GM23338 (cell line): ENCODE measurements around the gene CLCN4. TPM values are rescaled to one million over a fixed set of nuclear protein-coding genes. Genes with fewer than 3 reads are reported as not detected.

ENCODE experiments used
- ATAC-seq: fragments of 200-7000 bp; cut with Tn5 transposase; 3 replicates; pipeline ENCODE4 v1.9.1; 2020
- DNase-seq: peaks from one replicate; pipeline ENCODE4 v3.0.0-alpha.2; 2015; ENCODE audit warnings: low spot score
- H2AFZ ChIP-seq: fragments of 200-600 bp; sonication (generic); 2 replicates; pipeline ENCODE4 v1.8.0; 2016; ENCODE audit warnings: antibody characterized with exemption, mild to moderate bottlenecking, moderate library complexity
- H3F3A ChIP-seq: fragments of 200-600 bp; sonication (generic); replicated peaks from 2 replicates; pipeline ENCODE4 v1.8.0; 2017; ENCODE audit warnings: antibody characterized with exemption, mixed run types, low read depth
- H3K27ac ChIP-seq: fragments of 200-600 bp; sonication (generic); 2 replicates; pipeline ENCODE4 v1.6.1; 2016; ENCODE audit warnings: low read depth
- H3K27me3 ChIP-seq: fragments of 200-600 bp; sonication (generic); 2 replicates; pipeline ENCODE4 v1.8.0; 2016; ENCODE audit warnings: mild to moderate bottlenecking, mixed run types, moderate library complexity; ENCODE audit not compliant: insufficient read depth
- H3K36me3 ChIP-seq: fragments of 200-600 bp; sonication (generic); 2 replicates; pipeline ENCODE4 v1.8.0; 2016; ENCODE audit warnings: mild to moderate bottlenecking; ENCODE audit not compliant: insufficient read depth
- H3K4me1 ChIP-seq: fragments of 200-600 bp; sonication (generic); 2 replicates; pipeline ENCODE4 v1.8.0; 2016; ENCODE audit warnings: mild to moderate bottlenecking, moderate library complexity; ENCODE audit not compliant: insufficient read depth
- H3K4me2 ChIP-seq: fragments of 200-600 bp; sonication (generic); 2 replicates; pipeline ENCODE4 v1.7.1; 2017; ENCODE audit warnings: mixed run types
- H3K4me3 ChIP-seq: fragments of 200-600 bp; sonication (generic); 2 replicates; pipeline ENCODE4 v1.6.1; 2016; ENCODE audit warnings: mixed run types
- H3K79me2 ChIP-seq: fragments of 200-600 bp; sonication (generic); replicated peaks from 2 replicates; pipeline ENCODE4 v1.8.0; 2017; ENCODE audit warnings: mild to moderate bottlenecking; ENCODE audit not compliant: insufficient read depth
- H3K9me2 ChIP-seq: fragments of 200-600 bp; sonication (generic); 2 replicates; pipeline ENCODE4 v1.8.0; 2017; ENCODE audit not compliant: insufficient read depth
- H4K20me1 ChIP-seq: fragments of 200-600 bp; sonication (generic); replicated peaks from 2 replicates; pipeline ENCODE4 v1.8.0; 2017; ENCODE audit warnings: mild to moderate bottlenecking; ENCODE audit not compliant: insufficient read depth
- H3K27ac Mint-ChIP-seq: 2 replicates; pipeline ENCODE4 v1.8.0; 2020; ENCODE audit warnings: inconsistent platforms, mild to moderate bottlenecking, moderate library complexity, mixed read lengths
- H3K27me3 Mint-ChIP-seq: 3 replicates; pipeline ENCODE4 v1.8.0; 2022; ENCODE audit warnings: low read depth, mild to moderate bottlenecking, moderate library complexity, mixed read lengths, inconsistent platforms; ENCODE audit not compliant: insufficient read depth, poor library complexity
- H3K36me3 Mint-ChIP-seq: 3 replicates; pipeline ENCODE4 v1.8.0; 2021; ENCODE audit warnings: low read depth, mild to moderate bottlenecking, inconsistent platforms, moderate library complexity, mixed read lengths
- H3K4me1 Mint-ChIP-seq: 3 replicates; pipeline ENCODE4 v1.8.0; 2020; ENCODE audit warnings: mild to moderate bottlenecking, inconsistent platforms, mixed read lengths
- H3K4me3 Mint-ChIP-seq: 3 replicates; pipeline ENCODE4 v1.8.0; 2021; ENCODE audit warnings: moderate library complexity, mild to moderate bottlenecking, inconsistent platforms, mixed read lengths
- H3K9me3 Mint-ChIP-seq: 3 replicates; pipeline ENCODE4 v1.8.0; 2020; ENCODE audit warnings: moderate library complexity, mild to moderate bottlenecking, inconsistent platforms, mixed read lengths
- CREB1 ChIP-seq: fragments of 250-450 bp; sonication (Bioruptor Pico); IDR thresholded peaks from 2 replicates; pipeline ENCODE4 v1.5.0; 2020; ENCODE audit warnings: low read depth, mild to moderate bottlenecking, moderate library complexity
- EZH2 ChIP-seq: fragments of 200-600 bp; sonication (generic); IDR thresholded peaks from one replicate; pipeline ENCODE4 v1.8.0; 2017; ENCODE audit warnings: antibody characterized with exemption, mild to moderate bottlenecking, low read depth; ENCODE audit not compliant: unreplicated experiment
- EZH2phosphoT487 ChIP-seq: fragments of 200-600 bp; sonication (generic); IDR thresholded peaks from one replicate; pipeline ENCODE4 v1.8.1; 2018; ENCODE audit warnings: antibody characterized with exemption; ENCODE audit not compliant: unreplicated experiment
- JUNB ChIP-seq: IDR thresholded peaks from one replicate; pipeline ENCODE4 v1.6.1; 2016; ENCODE audit warnings: antibody characterized with exemption; ENCODE audit not compliant: unreplicated experiment
- NANOG ChIP-seq: IDR thresholded peaks from 2 replicates; pipeline ENCODE4 v1.6.1; 2016; ENCODE audit warnings: antibody characterized with exemption, borderline replicate concordance
- POLR2AphosphoS5 ChIP-seq: IDR thresholded peaks from 2 replicates; pipeline ENCODE4 v1.6.1; 2016; ENCODE audit warnings: antibody characterized with exemption, low read depth
- STAT1 ChIP-seq: IDR thresholded peaks from one replicate; pipeline ENCODE4 v1.6.1; 2016; ENCODE audit warnings: antibody characterized with exemption; ENCODE audit not compliant: unreplicated experiment
- ZNF114 ChIP-seq: fragments of 250-450 bp; sonication (Bioruptor Pico); IDR thresholded peaks from 2 replicates; pipeline ENCODE4 v1.5.0; 2020; ENCODE audit warnings: mild to moderate bottlenecking, moderate library complexity
- ZNF331 ChIP-seq: fragments of 250-450 bp; sonication (Bioruptor Pico); IDR thresholded peaks from 2 replicates; pipeline ENCODE4 v1.5.0; 2020; ENCODE audit warnings: low read depth, mild to moderate bottlenecking, moderate library complexity
- polyA plus RNA-seq: library from polyadenylated mRNA; unstranded; fragments of >200 nt; fragmentation: Nextera tagmentation; extraction: Ambion mirVana; gene quantifications from 2 replicates; pipeline ENCODE4 v1.2.1, GENCODE V29; 2016
- total RNA-seq: library from RNA; depleted of rRNA; stranded (reverse); fragments of >200 nt; shearing (Covaris generic); gene quantifications from 2 replicates; pipeline ENCODE4 v1.2.3, GENCODE V29; 2014
- TF ChIP-seq, protein P1 (sequence below): fragments of 250-450 bp; sonication (Bioruptor Pico); IDR thresholded peaks from 2 replicates; pipeline ENCODE4 v1.5.0; 2020; ENCODE audit warnings: mild to moderate bottlenecking, moderate library complexity
- TF ChIP-seq, protein P2 (sequence below): IDR thresholded peaks from 2 replicates; pipeline ENCODE4 v1.6.1; 2016; ENCODE audit warnings: antibody characterized with exemption

Gene CLCN4
- total and polyA plus RNA-seq, 2 experiments from 2014 or later, result 1.2 to 4.9 TPM

- no peak overlapping the region for H3K4me3 ChIP-seq
- H3K4me1 ChIP-seq, result no peaks in the 10 kb centered on the region
- no peaks in the 10 kb centered on the region for H3K9me3 Mint-ChIP-seq
Measured at GRCh38 chrX:10166248-10166716, 9.5 kb downstream of the CLCN4 start.

GRCh38 chrX:10166731-10167151, 10.0 kb downstream of the CLCN4 start:
- peaks cover 4% of the 10 kb centered on the region for H3K27me3 Mint-ChIP-seq
- H3K4me2 ChIP-seq, result no peak overlapping the region
- H3K27me3 ChIP-seq, result no peaks in the 10 kb centered on the region
- no peak overlapping the region for H3K4me3 Mint-ChIP-seq
- H3K4me1 Mint-ChIP-seq, result no peaks in the 10 kb centered on the region; the same call in 2 of the 3 replicates
- no peaks in the 10 kb centered on the region for H3K4me1 ChIP-seq
- no peaks in the 10 kb centered on the region for H3K9me3 Mint-ChIP-seq
- no peak overlapping the region for H3K4me3 ChIP-seq
- H3K27ac Mint-ChIP-seq, result no peak overlapping the region
- no peaks in the 10 kb centered on the region for H3F3A ChIP-seq
- DNase-seq, result no peak
- H3K36me3 ChIP-seq, result no peaks in the 10 kb centered on the region
- peaks cover 6% of the 10 kb centered on the region; the same call in 2 of the 3 replicates for H3K36me3 Mint-ChIP-seq
- H2AFZ ChIP-seq, result no peak overlapping the region
- no peak overlapping the region for H3K27ac ChIP-seq
- ATAC-seq, result no peak
- H3K79me2 ChIP-seq, result no peaks in the 10 kb centered on the region
- H4K20me1 ChIP-seq, result no peaks in the 10 kb centered on the region
- no peaks in the 10 kb centered on the region for H3K9me2 ChIP-seq
- no peak for TF ChIP-seq STAT1
- no peak for TF ChIP-seq ZNF331 (CRISPR knock-in tag)
- TF ChIP-seq, protein P1, sequence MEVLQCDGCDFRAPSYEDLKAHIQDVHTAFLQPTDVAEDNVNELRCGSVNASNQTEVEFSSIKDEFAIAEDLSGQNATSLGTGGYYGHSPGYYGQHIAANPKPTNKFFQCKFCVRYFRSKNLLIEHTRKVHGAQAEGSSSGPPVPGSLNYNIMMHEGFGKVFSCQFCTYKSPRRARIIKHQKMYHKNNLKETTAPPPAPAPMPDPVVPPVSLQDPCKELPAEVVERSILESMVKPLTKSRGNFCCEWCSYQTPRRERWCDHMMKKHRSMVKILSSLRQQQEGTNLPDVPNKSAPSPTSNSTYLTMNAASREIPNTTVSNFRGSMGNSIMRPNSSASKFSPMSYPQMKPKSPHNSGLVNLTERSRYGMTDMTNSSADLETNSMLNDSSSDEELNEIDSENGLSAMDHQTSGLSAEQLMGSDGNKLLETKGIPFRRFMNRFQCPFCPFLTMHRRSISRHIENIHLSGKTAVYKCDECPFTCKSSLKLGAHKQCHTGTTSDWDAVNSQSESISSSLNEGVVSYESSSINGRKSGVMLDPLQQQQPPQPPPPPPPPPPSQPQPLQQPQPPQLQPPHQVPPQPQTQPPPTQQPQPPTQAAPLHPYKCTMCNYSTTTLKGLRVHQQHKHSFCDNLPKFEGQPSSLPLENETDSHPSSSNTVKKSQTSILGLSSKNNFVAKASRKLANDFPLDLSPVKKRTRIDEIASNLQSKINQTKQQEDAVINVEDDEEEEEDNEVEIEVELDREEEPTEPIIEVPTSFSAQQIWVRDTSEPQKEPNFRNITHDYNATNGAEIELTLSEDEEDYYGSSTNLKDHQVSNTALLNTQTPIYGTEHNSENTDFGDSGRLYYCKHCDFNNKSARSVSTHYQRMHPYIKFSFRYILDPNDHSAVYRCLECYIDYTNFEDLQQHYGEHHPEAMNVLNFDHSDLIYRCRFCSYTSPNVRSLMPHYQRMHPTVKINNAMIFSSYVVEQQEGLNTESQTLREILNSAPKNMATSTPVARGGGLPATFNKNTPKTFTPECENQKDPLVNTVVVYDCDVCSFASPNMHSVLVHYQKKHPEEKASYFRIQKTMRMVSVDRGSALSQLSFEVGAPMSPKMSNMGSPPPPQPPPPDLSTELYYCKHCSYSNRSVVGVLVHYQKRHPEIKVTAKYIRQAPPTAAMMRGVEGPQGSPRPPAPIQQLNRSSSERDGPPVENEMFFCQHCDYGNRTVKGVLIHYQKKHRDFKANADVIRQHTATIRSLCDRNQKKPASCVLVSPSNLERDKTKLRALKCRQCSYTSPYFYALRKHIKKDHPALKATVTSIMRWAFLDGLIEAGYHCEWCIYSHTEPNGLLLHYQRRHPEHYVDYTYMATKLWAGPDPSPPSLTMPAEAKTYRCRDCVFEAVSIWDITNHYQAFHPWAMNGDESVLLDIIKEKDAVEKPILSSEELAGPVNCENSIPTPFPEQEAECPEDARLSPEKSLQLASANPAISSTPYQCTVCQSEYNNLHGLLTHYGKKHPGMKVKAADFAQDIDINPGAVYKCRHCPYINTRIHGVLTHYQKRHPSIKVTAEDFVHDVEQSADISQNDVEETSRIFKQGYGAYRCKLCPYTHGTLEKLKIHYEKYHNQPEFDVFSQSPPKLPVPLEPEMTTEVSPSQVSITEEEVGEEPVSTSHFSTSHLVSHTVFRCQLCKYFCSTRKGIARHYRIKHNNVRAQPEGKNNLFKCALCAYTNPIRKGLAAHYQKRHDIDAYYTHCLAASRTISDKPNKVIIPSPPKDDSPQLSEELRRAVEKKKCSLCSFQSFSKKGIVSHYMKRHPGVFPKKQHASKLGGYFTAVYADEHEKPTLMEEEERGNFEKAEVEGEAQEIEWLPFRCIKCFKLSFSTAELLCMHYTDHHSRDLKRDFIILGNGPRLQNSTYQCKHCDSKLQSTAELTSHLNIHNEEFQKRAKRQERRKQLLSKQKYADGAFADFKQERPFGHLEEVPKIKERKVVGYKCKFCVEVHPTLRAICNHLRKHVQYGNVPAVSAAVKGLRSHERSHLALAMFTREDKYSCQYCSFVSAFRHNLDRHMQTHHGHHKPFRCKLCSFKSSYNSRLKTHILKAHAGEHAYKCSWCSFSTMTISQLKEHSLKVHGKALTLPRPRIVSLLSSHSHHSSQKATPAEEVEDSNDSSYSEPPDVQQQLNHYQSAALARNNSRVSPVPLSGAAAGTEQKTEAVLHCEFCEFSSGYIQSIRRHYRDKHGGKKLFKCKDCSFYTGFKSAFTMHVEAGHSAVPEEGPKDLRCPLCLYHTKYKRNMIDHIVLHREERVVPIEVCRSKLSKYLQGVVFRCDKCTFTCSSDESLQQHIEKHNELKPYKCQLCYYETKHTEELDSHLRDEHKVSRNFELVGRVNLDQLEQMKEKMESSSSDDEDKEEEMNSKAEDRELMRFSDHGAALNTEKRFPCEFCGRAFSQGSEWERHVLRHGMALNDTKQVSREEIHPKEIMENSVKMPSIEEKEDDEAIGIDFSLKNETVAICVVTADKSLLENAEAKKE (CRISPR knock-in tag), result no peak
- no peak for TF ChIP-seq ZNF114 (CRISPR knock-in tag)
- no peak for TF ChIP-seq NANOG
- no peak for TF ChIP-seq POLR2AphosphoS5
- no peak for TF ChIP-seq EZH2phosphoT487
- no peak for TF ChIP-seq JUNB
- no peak for TF ChIP-seq CREB1 (CRISPR knock-in tag)
- TF ChIP-seq, protein P2, sequence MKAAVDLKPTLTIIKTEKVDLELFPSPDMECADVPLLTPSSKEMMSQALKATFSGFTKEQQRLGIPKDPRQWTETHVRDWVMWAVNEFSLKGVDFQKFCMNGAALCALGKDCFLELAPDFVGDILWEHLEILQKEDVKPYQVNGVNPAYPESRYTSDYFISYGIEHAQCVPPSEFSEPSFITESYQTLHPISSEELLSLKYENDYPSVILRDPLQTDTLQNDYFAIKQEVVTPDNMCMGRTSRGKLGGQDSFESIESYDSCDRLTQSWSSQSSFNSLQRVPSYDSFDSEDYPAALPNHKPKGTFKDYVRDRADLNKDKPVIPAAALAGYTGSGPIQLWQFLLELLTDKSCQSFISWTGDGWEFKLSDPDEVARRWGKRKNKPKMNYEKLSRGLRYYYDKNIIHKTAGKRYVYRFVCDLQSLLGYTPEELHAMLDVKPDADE, result no peak
- TF ChIP-seq EZH2, result no peak

More at GRCh38 chrX:10166248-10166716, 9.5 kb downstream of the CLCN4 start:
- Histone ChIP-seq H3K27me3 (no peaks in the 10 kb centered on the region), H3K79me2 (no peaks in the 10 kb centered on the region), H3K9me2 (no peaks in the 10 kb centered on the region), H3F3A (no peaks in the 10 kb centered on the region), H4K20me1 (no peaks in the 10 kb centered on the region), H3K36me3 (no peaks in the 10 kb centered on the region), H2AFZ (no peak overlapping the region), H3K4me2 (no peak overlapping the region), H3K27ac (no peak overlapping the region)
- Mint-ChIP-seq H3K36me3 (peaks cover 6% of the 10 kb centered on the region; the same call in 2 of the 3 replicates), H3K27ac (no peak overlapping the region), H3K4me3 (no peak overlapping the region), H3K4me1 (no peaks in the 10 kb centered on the region; the same call in 2 of the 3 replicates), H3K27me3 (peaks cover 2% of the 10 kb centered on the region)
- TF ChIP-seq ZNF331 (CRISPR knock-in tag) (no peak), EZH2phosphoT487 (no peak), NANOG (no peak)
- TF ChIP-seq, protein P2, result no peak
- DNase-seq (no peak), ATAC-seq (no peak)
